HG03558 (cell line): ENCODE results near the gene MRPS6.

Experiments used
- ATAC-seq: cut with Tn5 transposase; IDR thresholded peaks from one replicate; pipeline ENCODE4 v1.9.1; 2021; ENCODE audit warnings: moderate number of reproducible peaks; ENCODE audit not compliant: unreplicated experiment; ENCODE audit errors: extremely low read depth

MRPS6 gene

GRCh38 chr21:34094949-34095348 is 21.6 kb downstream of the MRPS6 start:
- ATAC-seq, result no peak

GRCh38 chr21:34097442-34097841 is 24.1 kb downstream of the MRPS6 start:
- ATAC-seq, result no peak

GRCh38 chr21:34100337-34100736 is 27.0 kb downstream of the MRPS6 start:
- no peak for ATAC-seq

- ATAC-seq, result no peak
These were observed 27.4 kb downstream of the MRPS6 start for GRCh38 chr21:34100790-34101189.

GRCh38 chr21:34105947-34106541 is 32.7 kb downstream of the MRPS6 start:
- ATAC-seq, result no peak

GRCh38 chr21:34107606-34108005 is 34.2 kb downstream of the MRPS6 start:
- ATAC-seq, result no peak

GRCh38 chr21:34109075-34109474 is 35.7 kb downstream of the MRPS6 start:
- no peak for ATAC-seq

GRCh38 chr21:34110594-34111202 is 37.3 kb downstream of the MRPS6 start:
- no peak for ATAC-seq

- no peak for ATAC-seq
These were observed 39.1 kb downstream of the MRPS6 start for GRCh38 chr21:34112316-34113033.

- no peak for ATAC-seq
These were observed 40.5 kb downstream of the MRPS6 start for GRCh38 chr21:34113842-34114241.

GRCh38 chr21:34115160-34115559 is 41.8 kb downstream of the MRPS6 start:
- ATAC-seq, result no peak

GRCh38 chr21:34116569-34116968 is 43.2 kb downstream of the MRPS6 start:
- ATAC-seq, result no peak

- no peak for ATAC-seq
These were observed 47.5 kb downstream of the MRPS6 start for GRCh38 chr21:34120867-34121266.

- ATAC-seq, result no peak
These were observed 48.7 kb downstream of the MRPS6 start for GRCh38 chr21:34122047-34122446.

GRCh38 chr21:34123609-34124008 is 50.2 kb downstream of the MRPS6 start:
- ATAC-seq, result no peak

- ATAC-seq, result no peak
These were observed 52.9 kb downstream of the MRPS6 start for GRCh38 chr21:34126269-34126668.

GRCh38 chr21:34126691-34127090 is 53.3 kb downstream of the MRPS6 start:
- ATAC-seq, result no peak

- no peak for ATAC-seq
These were observed 54.7 kb downstream of the MRPS6 start for GRCh38 chr21:34128124-34128523.

- ATAC-seq, result no peak
These were observed 55.3 kb downstream of the MRPS6 start for GRCh38 chr21:34128674-34129038.

GRCh38 chr21:34129039-34129891 is 55.9 kb downstream of the MRPS6 start:
- no peak for ATAC-seq
